ENCODE results near the gene ALDH1A2.

DNA sequence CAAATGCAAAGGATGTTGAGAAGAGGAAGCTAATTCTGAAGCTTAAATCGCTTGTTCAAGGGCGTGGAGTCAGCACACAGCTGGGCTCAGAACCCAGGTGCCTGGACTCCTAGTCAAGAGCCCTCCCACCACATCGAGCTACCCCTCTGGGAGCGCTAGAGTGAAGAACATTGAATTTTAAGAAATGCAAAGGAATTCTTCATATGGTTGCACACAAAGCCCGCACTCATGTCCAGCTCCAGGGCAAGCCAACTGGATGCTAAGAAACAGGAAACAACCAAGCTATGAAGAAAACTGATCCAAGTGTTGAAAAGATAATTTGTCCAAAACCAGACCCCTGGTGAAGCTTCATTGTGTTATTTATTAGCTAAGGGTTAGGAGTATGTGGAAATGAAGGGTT, 122.3 kb downstream of the ALDH1A2 start:
- no peak for TF ChIP-seq EZH2 (IDR thresholded peaks at IDR 0.05; ENCODE audit: low read length)
- TF ChIP-seq, protein P1, sequence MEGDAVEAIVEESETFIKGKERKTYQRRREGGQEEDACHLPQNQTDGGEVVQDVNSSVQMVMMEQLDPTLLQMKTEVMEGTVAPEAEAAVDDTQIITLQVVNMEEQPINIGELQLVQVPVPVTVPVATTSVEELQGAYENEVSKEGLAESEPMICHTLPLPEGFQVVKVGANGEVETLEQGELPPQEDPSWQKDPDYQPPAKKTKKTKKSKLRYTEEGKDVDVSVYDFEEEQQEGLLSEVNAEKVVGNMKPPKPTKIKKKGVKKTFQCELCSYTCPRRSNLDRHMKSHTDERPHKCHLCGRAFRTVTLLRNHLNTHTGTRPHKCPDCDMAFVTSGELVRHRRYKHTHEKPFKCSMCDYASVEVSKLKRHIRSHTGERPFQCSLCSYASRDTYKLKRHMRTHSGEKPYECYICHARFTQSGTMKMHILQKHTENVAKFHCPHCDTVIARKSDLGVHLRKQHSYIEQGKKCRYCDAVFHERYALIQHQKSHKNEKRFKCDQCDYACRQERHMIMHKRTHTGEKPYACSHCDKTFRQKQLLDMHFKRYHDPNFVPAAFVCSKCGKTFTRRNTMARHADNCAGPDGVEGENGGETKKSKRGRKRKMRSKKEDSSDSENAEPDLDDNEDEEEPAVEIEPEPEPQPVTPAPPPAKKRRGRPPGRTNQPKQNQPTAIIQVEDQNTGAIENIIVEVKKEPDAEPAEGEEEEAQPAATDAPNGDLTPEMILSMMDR (optimal IDR thresholded peaks at IDR 0.05 in 1 of 3, IDR thresholded peaks at IDR 0.05 in 1 of 3, conservative IDR thresholded peaks at IDR 0.05 in 1 of 3; ENCODE audit: extremely low read depth in 1 of 3, insufficient read depth in 2 of 3, low read length in 3 of 3) = no peak

All from keratinocyte (primary cell).